Activated naive CD4-positive, alpha-beta T cell treated with Interleukin-2 at 50 U/mL for 16 hours (primary cell): ENCODE measurements around the gene GABRA6.
"Not testable (repeated sequence)": the region's sequence is repeated elsewhere in the genome, so short reads cannot be mapped to it uniquely, and the experiment has no call there.

Source experiments
- DNase-seq: peaks from one replicate; pipeline ENCODE4 v3.0.0-alpha.2; 2020

GABRA6 gene

GRCh38 chr5:161685461-161685860 is at the start of gene GABRA6:
GABRA6 (plus strand) TSS chr5:161685721; CDS start chr5:161685990, 269 bp downstream.
- DNase-seq: no peak

GRCh38 chr5:161637591-161637990 is 47.9 kb upstream of the GABRA6 start:
- no peak for DNase-seq

GRCh38 chr5:161641444-161641843 is 44.1 kb upstream of the GABRA6 start:
- no peak for DNase-seq

- DNase-seq: no peak
Measured at GRCh38 chr5:161645264-161645663, 40.3 kb upstream of the GABRA6 start.

GRCh38 chr5:161651926-161652325 is 33.6 kb upstream of the GABRA6 start:
- DNase-seq: not testable (repeated sequence)

DNA sequence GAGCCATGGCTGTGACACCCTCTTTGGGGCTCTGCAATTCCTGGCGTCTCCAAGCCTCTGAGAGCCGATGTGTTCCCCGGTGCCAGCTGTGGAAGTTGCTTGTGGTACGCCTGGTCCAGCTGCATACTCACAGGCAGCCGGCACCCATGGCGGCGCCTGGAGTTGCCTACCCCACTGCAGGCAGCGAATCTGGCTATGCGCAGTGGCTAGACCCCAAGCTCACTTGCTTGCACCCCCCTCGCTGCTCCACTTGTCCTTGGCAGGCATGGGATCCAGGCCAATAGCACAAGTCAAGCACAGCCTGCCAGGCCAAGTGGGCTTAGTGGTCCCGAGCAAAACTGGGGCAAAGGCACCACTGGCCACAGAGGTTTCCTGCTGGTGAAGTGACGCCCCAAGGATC is 24.7 kb upstream of the GABRA6 start:
- no peak for DNase-seq

GRCh38 chr5:161663431-161663830 is 22.1 kb upstream of the GABRA6 start:
- DNase-seq: no peak

DNA sequence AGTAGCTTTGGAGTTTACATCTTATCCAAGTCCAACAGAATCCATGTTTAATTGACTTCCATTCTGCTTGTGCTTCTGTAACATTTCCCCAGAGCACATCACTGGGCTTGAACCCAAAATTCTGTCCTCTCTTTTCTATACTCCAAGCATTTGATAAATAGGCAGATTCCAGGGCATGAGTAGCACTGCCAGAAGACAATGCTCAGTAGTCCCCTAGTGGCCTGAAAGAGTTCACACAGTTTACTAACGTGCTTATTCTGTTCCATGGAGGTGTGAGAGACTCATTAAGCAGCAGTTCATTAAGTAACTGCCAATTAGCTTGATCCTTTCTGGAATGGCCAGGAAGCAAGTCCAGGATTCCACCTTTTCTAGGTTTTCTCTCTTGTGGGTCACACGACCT is 9.4 kb upstream of the GABRA6 start:
- no peak for DNase-seq

DNA sequence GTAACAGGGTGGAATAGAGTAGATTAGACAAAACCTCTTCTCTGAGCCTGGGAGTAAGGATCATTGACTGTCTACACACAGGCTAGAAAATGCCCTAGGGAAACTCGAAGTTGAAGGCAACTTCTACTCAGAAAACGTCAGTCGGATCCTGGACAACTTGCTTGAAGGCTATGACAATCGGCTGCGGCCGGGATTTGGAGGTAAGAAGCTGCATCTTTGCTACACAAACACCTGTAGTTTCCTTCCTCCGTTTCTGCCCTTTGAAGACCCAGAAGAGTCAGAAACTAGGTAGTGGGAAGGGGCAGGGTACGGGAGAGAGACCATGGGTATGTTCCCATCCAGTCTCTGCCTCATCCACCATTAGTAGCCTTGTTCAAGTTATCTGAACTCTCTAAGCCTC is 628 bp downstream of the GABRA6 start:
- no peak for DNase-seq

GRCh38 chr5:161686881-161687280 is 1.4 kb downstream of the GABRA6 start:
- no peak for DNase-seq

DNA sequence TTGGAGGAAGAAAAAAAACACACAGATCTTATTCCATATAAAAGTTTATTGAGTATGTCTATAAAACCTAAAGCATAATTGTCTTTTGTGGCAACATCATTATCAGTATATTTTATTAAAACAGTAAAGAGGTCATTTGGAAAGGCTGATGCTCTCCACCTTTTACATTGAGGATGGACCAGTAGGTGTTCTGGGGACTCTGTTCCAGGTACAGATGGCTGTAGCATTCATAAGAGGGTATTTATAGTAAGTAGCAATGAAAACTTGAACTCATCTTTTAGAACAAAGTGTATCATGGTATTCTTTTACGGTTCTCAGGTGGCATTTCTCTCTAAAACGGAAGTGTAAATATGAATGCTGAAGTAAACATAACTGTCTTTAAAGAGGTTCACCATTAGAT is 1.8 kb downstream of the GABRA6 start:
- no peak for DNase-seq

DNA sequence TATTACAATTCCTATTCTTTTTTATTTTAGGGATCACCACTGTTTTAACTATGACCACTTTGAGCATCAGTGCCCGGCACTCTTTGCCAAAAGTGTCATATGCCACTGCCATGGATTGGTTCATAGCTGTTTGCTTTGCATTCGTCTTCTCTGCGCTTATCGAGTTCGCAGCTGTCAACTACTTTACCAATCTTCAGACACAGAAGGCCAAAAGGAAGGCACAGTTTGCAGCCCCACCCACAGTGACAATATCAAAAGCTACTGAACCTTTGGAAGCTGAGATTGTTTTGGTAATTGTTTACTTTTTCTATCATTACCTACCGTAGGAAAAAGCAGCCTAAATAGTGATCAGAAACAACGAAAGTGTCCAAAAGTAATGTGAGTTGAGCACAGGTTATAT is 6.4 kb downstream of the GABRA6 start:
- no peak for DNase-seq

DNA sequence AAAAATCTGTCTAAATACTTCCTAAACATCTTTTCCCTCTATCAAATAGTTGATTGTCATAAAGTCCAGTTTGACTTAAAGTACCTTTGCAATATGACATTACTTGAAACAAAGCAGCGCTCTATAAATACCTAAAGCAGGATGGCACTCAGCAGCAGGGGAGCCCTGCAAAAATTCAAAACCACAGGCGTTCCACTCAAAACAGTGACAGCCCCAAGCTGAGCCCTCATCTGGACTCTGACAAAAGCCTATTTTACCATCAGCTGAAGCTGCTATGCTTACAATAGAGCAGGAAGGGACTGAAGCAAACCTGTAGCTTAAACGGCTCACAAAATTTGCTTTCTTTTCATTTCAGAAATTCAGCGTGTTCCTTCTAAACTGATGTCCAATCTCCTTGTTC is 11.5 kb downstream of the GABRA6 start:
- DNase-seq: no peak

DNA sequence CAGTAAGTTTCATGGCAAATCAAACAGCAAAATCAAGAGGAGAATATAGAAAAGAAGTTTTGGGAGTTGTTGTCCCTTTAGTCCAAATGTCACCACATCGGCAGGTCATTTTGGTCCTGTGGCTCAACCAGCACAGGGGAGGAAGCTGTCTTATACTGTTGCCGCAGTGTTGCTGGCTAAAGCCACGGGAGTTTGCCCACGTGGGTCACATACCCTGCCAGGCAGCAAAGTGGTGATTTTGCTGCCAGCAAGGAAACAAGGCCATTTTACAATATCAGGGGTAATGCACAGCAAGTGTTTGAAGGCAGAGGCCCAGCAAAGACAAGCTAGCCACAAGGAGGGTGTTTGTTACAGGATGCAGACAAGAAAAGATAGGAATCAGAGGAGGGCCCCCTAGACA is 14.5 kb downstream of the GABRA6 start:
- no peak for DNase-seq

DNA sequence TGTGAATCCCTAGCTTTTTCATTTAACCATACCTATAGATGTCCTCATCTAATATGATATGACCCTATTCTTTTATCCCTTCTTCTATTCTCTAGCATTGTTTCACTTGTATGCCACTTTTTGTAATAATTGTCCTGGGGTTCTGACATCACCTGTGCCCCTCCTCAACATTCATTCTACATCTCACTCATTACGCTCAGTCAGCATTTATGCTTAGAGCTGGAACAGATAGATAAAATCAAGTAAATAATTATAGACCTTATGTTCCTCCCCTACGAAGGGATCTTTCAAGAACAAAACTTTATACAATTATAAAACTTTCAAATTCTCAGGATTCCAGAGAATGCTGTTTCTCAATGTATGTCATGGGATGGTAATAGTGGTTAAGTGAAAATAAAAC is 18.0 kb downstream of the GABRA6 start:
- DNase-seq: no peak

- DNase-seq: no peak
Measured at GRCh38 chr5:161707382-161707781, 21.9 kb downstream of the GABRA6 start.

- no peak for DNase-seq
Measured at GRCh38 chr5:161709239-161709638, 23.7 kb downstream of the GABRA6 start.

GRCh38 chr5:161713042-161713441 is 27.5 kb downstream of the GABRA6 start:
- no peak for DNase-seq

DNA sequence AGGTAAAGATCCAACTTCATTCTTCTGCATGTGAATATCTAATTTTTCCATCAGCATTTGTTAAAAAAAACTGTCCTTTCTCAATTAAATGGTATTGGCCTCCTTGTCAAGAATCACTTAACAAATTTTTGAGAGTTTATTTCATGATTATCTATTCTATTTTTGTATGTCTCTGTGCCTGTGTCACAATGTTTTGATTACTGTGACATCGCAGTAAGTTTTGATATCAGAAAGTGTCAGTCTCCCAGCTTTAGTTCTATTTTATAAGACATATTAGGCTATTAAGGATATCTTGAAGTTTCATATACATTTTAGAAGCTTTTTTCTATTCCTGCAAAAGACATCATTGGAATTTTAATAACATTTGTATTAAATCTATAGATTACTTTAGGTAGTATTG is 33.6 kb downstream of the GABRA6 start:
- no peak for DNase-seq

DNA sequence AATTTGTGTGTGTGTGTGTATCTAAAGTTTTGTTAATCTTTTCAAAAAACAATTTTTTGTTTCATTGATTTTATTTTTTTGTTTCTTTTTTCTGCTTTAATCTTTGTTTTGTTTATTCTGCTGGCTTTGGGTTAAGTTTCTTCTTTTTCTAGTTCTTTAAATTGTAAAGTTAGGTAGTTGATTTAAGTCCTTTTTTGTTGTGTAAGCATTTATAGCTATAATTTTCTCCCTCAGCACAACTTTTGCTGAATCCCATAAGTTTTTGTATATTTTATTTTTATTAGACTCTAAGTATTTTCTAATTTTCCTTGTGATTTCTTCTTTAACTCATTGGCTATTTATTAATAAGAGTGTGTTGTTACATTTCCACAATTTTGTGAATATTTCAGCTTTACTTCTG is 34.9 kb downstream of the GABRA6 start:
- DNase-seq: no peak

DNA sequence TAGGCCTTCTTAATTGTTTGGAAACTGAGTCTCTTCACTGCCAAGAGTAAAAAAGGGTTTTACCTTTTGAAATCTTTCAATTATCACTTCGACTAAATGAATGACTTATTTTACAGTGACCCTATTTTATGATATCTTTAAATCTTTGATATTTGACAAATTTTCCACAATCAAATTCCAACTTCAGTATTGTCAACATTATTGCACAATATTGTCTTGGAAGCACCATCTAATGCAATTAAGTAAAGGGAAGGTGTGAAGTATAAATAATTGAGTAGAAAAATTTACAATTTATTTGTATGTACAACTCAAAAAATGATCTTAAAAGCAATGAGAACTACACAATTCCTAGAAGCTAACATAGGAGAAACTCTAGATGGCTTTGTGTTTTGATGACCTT is 49.2 kb downstream of the GABRA6 start:
- no peak for DNase-seq

GRCh38 chr5:161740433-161740832 is 54.9 kb downstream of the GABRA6 start:
- DNase-seq: no peak

DNA sequence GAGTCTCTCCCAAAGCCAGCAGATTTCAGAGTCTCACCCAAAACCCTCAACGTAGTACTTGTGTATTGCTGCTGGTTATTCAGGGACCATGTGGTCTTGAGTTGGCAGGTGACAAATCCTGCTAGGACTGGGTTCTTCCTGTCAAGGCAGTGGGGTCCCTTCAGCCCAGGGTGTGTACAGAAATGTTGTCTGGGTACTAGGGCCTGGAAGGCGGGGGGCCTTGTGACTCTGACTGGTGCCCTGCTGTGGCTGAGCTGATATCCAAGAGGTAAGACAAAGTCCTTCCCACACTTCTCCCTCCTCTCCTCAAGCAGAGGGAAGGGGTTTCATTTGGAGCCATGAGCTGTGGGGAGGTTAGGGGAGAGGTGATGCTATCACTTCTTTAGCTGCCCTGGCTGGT is 58.8 kb downstream of the GABRA6 start:
- DNase-seq: no peak

GRCh38 chr5:161745392-161745791 is 59.9 kb downstream of the GABRA6 start:
- no peak for DNase-seq

DNA sequence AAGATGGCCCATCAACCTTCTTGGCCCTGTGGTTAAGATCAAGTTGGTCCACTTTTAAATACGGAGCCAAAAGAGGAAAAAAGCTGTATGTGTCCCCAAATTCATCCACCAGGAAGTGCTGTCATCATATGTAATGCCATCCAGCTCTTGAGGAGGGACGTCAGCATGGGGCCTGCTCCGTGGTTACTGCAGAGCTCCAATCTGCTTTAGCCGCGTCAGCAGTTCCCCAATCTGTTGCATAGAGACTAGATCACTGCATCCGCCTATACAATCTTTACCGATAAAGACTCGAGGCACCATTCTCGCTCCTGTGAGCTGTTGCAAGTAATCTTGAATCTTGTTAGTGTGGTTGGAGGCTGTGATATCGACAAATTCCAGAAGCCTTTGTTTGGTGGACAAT is 65.7 kb downstream of the GABRA6 start:
- DNase-seq: no peak
